Panc1 (cell line): ENCODE measurements around the gene KDM4B.

Experiments
- POLR2AphosphoS5 ChIP-seq: IDR thresholded peaks from 2 replicates; pipeline ENCODE4 v1.6.1; 2012; ENCODE audit warnings: mild to moderate bottlenecking, low read depth, low read length, moderate library complexity
- SIN3A ChIP-seq: IDR thresholded peaks from 2 replicates; pipeline ENCODE4 v1.6.1; 2012; ENCODE audit warnings: low read depth, mild to moderate bottlenecking, low read length, moderate library complexity, borderline replicate concordance; ENCODE audit not compliant: insufficient read depth
- TCF7L2 ChIP-seq: IDR thresholded peaks from 2 replicates; pipeline ENCODE4 v1.6.1; 2011; ENCODE audit warnings: mild to moderate bottlenecking, low read depth, low read length, inconsistent platforms
- TF ChIP-seq, protein P1 (sequence below): fragments of 450-650 bp; IDR thresholded peaks from 2 replicates; pipeline ENCODE4 v1.5.1; 2017; ENCODE audit warnings: mild to moderate bottlenecking
- TF ChIP-seq, protein P2 (sequence below), 2 experiments: IDR thresholded peaks; 2 replicates each; pipeline ENCODE4 v1.6.1; 2011 to 2012; ENCODE audit warnings: low read depth in 2 of 2, control low read depth in 1 of 2, low read length in 1 of 2, mild to moderate bottlenecking in 1 of 2, moderate library complexity in 1 of 2; ENCODE audit not compliant: insufficient read depth in 1 of 2

DNA sequence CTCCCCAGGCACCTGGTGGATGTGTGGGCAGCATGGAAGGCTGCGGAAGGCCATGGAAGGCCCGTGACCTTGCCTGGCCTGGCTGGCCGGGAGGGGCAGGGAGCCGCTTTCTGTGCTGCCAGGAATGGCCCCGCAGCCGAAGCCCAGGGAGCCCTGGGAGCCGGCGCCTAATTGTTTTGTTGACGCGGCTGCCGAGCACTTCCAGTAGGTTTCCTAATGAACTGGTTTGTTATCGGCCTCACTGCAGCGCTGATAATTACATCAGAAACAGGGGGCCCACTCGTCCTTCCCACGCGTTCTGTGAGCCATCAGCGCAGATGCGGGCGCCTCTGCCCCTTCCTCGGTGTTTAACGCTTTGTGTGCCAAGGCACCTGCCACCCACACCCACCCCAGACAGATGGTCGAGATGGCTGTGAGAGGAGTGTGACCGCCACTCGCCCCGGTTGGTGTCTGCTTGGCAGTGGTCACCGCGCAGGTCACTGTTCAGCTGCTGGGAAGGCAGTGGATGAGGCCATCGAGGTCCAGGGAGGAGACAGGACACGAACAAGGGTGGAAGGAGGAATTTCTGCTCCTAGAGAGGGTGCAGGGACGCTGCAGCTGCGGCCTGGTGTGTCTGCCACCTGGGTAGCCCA lies 124.5 kb downstream of the KDM4B start:
- TF ChIP-seq POLR2AphosphoS5 (no peak), SIN3A (no peak), TCF7L2 (no peak)
- TF ChIP-seq, protein P1, sequence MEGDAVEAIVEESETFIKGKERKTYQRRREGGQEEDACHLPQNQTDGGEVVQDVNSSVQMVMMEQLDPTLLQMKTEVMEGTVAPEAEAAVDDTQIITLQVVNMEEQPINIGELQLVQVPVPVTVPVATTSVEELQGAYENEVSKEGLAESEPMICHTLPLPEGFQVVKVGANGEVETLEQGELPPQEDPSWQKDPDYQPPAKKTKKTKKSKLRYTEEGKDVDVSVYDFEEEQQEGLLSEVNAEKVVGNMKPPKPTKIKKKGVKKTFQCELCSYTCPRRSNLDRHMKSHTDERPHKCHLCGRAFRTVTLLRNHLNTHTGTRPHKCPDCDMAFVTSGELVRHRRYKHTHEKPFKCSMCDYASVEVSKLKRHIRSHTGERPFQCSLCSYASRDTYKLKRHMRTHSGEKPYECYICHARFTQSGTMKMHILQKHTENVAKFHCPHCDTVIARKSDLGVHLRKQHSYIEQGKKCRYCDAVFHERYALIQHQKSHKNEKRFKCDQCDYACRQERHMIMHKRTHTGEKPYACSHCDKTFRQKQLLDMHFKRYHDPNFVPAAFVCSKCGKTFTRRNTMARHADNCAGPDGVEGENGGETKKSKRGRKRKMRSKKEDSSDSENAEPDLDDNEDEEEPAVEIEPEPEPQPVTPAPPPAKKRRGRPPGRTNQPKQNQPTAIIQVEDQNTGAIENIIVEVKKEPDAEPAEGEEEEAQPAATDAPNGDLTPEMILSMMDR: no peak
- TF ChIP-seq, protein P2, sequence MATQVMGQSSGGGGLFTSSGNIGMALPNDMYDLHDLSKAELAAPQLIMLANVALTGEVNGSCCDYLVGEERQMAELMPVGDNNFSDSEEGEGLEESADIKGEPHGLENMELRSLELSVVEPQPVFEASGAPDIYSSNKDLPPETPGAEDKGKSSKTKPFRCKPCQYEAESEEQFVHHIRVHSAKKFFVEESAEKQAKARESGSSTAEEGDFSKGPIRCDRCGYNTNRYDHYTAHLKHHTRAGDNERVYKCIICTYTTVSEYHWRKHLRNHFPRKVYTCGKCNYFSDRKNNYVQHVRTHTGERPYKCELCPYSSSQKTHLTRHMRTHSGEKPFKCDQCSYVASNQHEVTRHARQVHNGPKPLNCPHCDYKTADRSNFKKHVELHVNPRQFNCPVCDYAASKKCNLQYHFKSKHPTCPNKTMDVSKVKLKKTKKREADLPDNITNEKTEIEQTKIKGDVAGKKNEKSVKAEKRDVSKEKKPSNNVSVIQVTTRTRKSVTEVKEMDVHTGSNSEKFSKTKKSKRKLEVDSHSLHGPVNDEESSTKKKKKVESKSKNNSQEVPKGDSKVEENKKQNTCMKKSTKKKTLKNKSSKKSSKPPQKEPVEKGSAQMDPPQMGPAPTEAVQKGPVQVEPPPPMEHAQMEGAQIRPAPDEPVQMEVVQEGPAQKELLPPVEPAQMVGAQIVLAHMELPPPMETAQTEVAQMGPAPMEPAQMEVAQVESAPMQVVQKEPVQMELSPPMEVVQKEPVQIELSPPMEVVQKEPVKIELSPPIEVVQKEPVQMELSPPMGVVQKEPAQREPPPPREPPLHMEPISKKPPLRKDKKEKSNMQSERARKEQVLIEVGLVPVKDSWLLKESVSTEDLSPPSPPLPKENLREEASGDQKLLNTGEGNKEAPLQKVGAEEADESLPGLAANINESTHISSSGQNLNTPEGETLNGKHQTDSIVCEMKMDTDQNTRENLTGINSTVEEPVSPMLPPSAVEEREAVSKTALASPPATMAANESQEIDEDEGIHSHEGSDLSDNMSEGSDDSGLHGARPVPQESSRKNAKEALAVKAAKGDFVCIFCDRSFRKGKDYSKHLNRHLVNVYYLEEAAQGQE (IDR thresholded peaks at IDR 0.05; ENCODE audit: insufficient read depth in 1 of 2, low read depth in 2 of 2, low read length in 1 of 2): no peak
